OCI-LY1 (cell line): ENCODE results near the gene DNM2.

ENCODE experiments used
- EZH2 ChIP-seq: fragments of 200-600 bp; sonication (generic), shearing (Covaris generic); IDR thresholded peaks from 2 replicates; pipeline ENCODE4 v1.8.0; 2017; ENCODE audit warnings: borderline replicate concordance, mixed run types, mild to moderate bottlenecking, antibody characterized with exemption, low read length, moderate library complexity, mixed read lengths
- TF ChIP-seq, protein P1 (sequence below): fragments of 200-600 bp; sonication (generic), shearing (Covaris generic); IDR thresholded peaks from 2 replicates; pipeline ENCODE4 v1.5.1; 2017; ENCODE audit warnings: mild to moderate bottlenecking, antibody characterized with exemption, low read length, moderate library complexity, mixed read lengths

- TF ChIP-seq, protein P1, sequence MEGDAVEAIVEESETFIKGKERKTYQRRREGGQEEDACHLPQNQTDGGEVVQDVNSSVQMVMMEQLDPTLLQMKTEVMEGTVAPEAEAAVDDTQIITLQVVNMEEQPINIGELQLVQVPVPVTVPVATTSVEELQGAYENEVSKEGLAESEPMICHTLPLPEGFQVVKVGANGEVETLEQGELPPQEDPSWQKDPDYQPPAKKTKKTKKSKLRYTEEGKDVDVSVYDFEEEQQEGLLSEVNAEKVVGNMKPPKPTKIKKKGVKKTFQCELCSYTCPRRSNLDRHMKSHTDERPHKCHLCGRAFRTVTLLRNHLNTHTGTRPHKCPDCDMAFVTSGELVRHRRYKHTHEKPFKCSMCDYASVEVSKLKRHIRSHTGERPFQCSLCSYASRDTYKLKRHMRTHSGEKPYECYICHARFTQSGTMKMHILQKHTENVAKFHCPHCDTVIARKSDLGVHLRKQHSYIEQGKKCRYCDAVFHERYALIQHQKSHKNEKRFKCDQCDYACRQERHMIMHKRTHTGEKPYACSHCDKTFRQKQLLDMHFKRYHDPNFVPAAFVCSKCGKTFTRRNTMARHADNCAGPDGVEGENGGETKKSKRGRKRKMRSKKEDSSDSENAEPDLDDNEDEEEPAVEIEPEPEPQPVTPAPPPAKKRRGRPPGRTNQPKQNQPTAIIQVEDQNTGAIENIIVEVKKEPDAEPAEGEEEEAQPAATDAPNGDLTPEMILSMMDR = no peak
- TF ChIP-seq EZH2 = no peak
Measured at GRCh38 chr19:10863107-10863717, 145.3 kb downstream of the DNM2 start.
